HepG2 (cell line): ENCODE data around the gene TMEM235. TPM values are rescaled to one million over a fixed set of nuclear protein-coding genes. Genes with fewer than 3 reads are reported as not detected.

Experiments used
- AGO2 ChIP-seq: fragments of 200-400 bp; formaldehyde crosslinking; optimal IDR thresholded peaks from 2 replicates; pipeline ENCODE3; 2017; ENCODE audit warnings: mild to moderate bottlenecking, low read depth, low read length, moderate library complexity
- HNRNPLL ChIP-seq: fragments of 200-400 bp; formaldehyde crosslinking; IDR thresholded peaks from 2 replicates; pipeline ENCODE4 v1.6.1; 2017; ENCODE audit warnings: mild to moderate bottlenecking, low read depth, low read length; ENCODE audit not compliant: poor library complexity, severe bottlenecking
- KDM2A ChIP-seq: sonication (generic); formaldehyde crosslinking; IDR thresholded peaks from 2 replicates; pipeline ENCODE4 v1.4.0; 2020; ENCODE audit warnings: low read depth, missing genetic modification reagents, borderline replicate concordance
- MYC ChIP-seq: sonication (generic); formaldehyde crosslinking; IDR thresholded peaks from 2 replicates; pipeline ENCODE4 v1.9.0; 2021; ENCODE audit warnings: missing genetic modification reagents, borderline replicate concordance
- TCF7 ChIP-seq: sonication (generic); IDR thresholded peaks from 2 replicates; pipeline ENCODE4 v1.6.1; 2016; ENCODE audit warnings: antibody characterized with exemption, low read depth
- ZFP36L2 ChIP-seq: sonication (generic); formaldehyde crosslinking; IDR thresholded peaks from 2 replicates; pipeline ENCODE4 v1.4.0; 2020; ENCODE audit warnings: missing genetic modification reagents
- ZNF263 ChIP-seq: sonication (generic); formaldehyde crosslinking; IDR thresholded peaks from 2 replicates; pipeline ENCODE4 v1.4.0; 2020; ENCODE audit warnings: missing genetic modification reagents
- ZNF34 ChIP-seq: sonication (generic); formaldehyde crosslinking; IDR thresholded peaks from 2 replicates; pipeline ENCODE4 v1.4.0; 2020; ENCODE audit warnings: mild to moderate bottlenecking, missing genetic modification reagents, borderline replicate concordance
- ZNF709 ChIP-seq: sonication (generic); formaldehyde crosslinking; IDR thresholded peaks from 2 replicates; pipeline ENCODE4 v1.5.0; 2020; ENCODE audit warnings: mild to moderate bottlenecking, missing genetic modification reagents
- ZNF720 ChIP-seq: sonication (generic); formaldehyde crosslinking; IDR thresholded peaks from 2 replicates; pipeline ENCODE4 v1.4.0; 2020; ENCODE audit warnings: missing genetic modification reagents
- polyA plus RNA-seq, 8 experiments: library from polyadenylated mRNA; depleted of rRNA in 3 of 8; stranded (reverse) in 7 of 8; unstranded in 1 of 8; fragments of >200 nt; fragmentation: Illumina TruSeq in 4 of 8; extraction: Trizol in 4 of 8; gene quantifications; 2 replicates each; pipeline versions ENCODE4 v1.2.1 to v1.2.3, GENCODE V29; 2011 to 2016; ENCODE audit warnings: low read depth in 4 of 8, missing spikeins in 1 of 8, mixed read lengths in 1 of 8; ENCODE audit not compliant: insufficient read depth in 1 of 8
- total RNA-seq, 5 experiments: library from RNA; depleted of rRNA; stranded (reverse); fragments of >200 nt; fragmentation: Illumina TruSeq; extraction: Trizol; gene quantifications; 2 replicates each; pipeline ENCODE4 v1.2.3, GENCODE V29; 2016; ENCODE audit warnings: low read depth in 1 of 5
- TF ChIP-seq, protein P1 (sequence below): sonication (generic); formaldehyde crosslinking; IDR thresholded peaks from 2 replicates; pipeline ENCODE4 v1.5.1; 2020; ENCODE audit warnings: mild to moderate bottlenecking, missing genetic modification reagents, moderate library complexity
- TF ChIP-seq, protein P2 (sequence below): sonication (generic); IDR thresholded peaks from 2 replicates; pipeline ENCODE4 v1.6.1; 2016; ENCODE audit warnings: low read depth, borderline replicate concordance
- TF ChIP-seq, protein P3 (sequence below): sonication (generic); formaldehyde crosslinking; IDR thresholded peaks from 2 replicates; pipeline ENCODE4 v1.4.0; 2020; ENCODE audit warnings: mild to moderate bottlenecking, missing genetic modification reagents

Gene TMEM235
- total and polyA plus RNA-seq, 2 of the 13 experiments (the other 11 are each of a cell fraction or from before 2014, with no cell fraction given) = not detected

DNA sequence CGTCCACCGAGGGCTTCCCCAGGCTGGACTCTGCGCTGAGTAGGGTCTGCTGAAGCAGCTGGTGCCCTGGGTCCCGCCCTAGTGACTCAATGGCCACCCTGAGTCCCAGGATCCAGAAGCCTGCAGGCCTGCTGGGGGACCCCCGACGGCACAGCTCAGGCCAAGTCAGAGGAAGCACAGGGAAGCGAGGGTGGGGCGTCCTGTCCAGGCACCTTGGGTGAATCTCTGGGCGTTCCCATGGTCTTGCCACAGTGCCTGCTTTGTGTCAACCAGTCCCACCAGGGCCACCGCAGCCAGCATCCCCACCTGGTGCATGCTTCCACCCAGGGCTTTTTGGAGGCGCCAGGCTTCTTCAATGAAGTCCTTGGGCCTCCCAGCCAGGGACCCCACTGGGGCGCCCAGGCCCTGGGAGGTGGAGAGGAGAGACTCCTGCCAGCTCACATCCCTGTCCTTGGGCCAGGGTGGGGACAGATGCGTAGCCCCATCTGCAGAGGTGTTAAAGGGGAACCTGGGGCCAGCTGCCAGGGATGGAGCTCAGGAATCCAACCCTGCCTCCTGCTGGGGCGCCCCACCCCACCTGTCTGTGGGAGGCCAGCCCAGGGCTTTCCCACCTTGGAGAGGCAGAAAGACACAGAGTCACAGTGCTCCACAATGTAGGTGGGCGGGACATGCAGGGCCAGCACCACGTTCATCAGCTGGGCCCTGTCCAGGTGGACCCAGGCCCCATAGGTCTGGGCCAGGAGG, 17.8 kb downstream of the TMEM235 start (continued):
- TF ChIP-seq, protein P1, sequence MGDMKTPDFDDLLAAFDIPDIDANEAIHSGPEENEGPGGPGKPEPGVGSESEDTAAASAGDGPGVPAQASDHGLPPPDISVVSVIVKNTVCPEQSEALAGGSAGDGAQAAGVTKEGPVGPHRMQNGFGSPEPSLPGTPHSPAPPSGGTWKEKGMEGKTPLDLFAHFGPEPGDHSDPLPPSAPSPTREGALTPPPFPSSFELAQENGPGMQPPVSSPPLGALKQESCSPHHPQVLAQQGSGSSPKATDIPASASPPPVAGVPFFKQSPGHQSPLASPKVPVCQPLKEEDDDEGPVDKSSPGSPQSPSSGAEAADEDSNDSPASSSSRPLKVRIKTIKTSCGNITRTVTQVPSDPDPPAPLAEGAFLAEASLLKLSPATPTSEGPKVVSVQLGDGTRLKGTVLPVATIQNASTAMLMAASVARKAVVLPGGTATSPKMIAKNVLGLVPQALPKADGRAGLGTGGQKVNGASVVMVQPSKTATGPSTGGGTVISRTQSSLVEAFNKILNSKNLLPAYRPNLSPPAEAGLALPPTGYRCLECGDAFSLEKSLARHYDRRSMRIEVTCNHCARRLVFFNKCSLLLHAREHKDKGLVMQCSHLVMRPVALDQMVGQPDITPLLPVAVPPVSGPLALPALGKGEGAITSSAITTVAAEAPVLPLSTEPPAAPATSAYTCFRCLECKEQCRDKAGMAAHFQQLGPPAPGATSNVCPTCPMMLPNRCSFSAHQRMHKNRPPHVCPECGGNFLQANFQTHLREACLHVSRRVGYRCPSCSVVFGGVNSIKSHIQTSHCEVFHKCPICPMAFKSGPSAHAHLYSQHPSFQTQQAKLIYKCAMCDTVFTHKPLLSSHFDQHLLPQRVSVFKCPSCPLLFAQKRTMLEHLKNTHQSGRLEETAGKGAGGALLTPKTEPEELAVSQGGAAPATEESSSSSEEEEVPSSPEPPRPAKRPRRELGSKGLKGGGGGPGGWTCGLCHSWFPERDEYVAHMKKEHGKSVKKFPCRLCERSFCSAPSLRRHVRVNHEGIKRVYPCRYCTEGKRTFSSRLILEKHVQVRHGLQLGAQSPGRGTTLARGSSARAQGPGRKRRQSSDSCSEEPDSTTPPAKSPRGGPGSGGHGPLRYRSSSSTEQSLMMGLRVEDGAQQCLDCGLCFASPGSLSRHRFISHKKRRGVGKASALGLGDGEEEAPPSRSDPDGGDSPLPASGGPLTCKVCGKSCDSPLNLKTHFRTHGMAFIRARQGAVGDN (CRISPR knock-in tag) = 0 out of 2 replicates have a peak, but pooled peaks have one; percentile 30
- TF ChIP-seq ZNF709 (CRISPR knock-in tag) = no peak
- TF ChIP-seq, protein P2, sequence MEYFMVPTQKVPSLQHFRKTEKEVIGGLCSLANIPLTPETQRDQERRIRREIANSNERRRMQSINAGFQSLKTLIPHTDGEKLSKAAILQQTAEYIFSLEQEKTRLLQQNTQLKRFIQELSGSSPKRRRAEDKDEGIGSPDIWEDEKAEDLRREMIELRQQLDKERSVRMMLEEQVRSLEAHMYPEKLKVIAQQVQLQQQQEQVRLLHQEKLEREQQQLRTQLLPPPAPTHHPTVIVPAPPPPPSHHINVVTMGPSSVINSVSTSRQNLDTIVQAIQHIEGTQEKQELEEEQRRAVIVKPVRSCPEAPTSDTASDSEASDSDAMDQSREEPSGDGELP = 0 out of 2 replicates have a peak, but pooled peaks have one; percentile 19
- 0 out of 2 replicates have a peak, but pooled peaks have one; percentile 11 for TF ChIP-seq KDM2A (CRISPR knock-in tag)
- no peak for TF ChIP-seq ZNF720 (CRISPR knock-in tag)
- TF ChIP-seq ZNF34 (CRISPR knock-in tag) = no peak
- TF ChIP-seq MYC = peak; percentile 14; the same call in 1 of the 2 replicates
- 0 out of 2 replicates have a peak, but pooled peaks have one; percentile 34 for TF ChIP-seq ZNF263
- peak; percentile 12 for TF ChIP-seq HNRNPLL
- TF ChIP-seq, protein P3, sequence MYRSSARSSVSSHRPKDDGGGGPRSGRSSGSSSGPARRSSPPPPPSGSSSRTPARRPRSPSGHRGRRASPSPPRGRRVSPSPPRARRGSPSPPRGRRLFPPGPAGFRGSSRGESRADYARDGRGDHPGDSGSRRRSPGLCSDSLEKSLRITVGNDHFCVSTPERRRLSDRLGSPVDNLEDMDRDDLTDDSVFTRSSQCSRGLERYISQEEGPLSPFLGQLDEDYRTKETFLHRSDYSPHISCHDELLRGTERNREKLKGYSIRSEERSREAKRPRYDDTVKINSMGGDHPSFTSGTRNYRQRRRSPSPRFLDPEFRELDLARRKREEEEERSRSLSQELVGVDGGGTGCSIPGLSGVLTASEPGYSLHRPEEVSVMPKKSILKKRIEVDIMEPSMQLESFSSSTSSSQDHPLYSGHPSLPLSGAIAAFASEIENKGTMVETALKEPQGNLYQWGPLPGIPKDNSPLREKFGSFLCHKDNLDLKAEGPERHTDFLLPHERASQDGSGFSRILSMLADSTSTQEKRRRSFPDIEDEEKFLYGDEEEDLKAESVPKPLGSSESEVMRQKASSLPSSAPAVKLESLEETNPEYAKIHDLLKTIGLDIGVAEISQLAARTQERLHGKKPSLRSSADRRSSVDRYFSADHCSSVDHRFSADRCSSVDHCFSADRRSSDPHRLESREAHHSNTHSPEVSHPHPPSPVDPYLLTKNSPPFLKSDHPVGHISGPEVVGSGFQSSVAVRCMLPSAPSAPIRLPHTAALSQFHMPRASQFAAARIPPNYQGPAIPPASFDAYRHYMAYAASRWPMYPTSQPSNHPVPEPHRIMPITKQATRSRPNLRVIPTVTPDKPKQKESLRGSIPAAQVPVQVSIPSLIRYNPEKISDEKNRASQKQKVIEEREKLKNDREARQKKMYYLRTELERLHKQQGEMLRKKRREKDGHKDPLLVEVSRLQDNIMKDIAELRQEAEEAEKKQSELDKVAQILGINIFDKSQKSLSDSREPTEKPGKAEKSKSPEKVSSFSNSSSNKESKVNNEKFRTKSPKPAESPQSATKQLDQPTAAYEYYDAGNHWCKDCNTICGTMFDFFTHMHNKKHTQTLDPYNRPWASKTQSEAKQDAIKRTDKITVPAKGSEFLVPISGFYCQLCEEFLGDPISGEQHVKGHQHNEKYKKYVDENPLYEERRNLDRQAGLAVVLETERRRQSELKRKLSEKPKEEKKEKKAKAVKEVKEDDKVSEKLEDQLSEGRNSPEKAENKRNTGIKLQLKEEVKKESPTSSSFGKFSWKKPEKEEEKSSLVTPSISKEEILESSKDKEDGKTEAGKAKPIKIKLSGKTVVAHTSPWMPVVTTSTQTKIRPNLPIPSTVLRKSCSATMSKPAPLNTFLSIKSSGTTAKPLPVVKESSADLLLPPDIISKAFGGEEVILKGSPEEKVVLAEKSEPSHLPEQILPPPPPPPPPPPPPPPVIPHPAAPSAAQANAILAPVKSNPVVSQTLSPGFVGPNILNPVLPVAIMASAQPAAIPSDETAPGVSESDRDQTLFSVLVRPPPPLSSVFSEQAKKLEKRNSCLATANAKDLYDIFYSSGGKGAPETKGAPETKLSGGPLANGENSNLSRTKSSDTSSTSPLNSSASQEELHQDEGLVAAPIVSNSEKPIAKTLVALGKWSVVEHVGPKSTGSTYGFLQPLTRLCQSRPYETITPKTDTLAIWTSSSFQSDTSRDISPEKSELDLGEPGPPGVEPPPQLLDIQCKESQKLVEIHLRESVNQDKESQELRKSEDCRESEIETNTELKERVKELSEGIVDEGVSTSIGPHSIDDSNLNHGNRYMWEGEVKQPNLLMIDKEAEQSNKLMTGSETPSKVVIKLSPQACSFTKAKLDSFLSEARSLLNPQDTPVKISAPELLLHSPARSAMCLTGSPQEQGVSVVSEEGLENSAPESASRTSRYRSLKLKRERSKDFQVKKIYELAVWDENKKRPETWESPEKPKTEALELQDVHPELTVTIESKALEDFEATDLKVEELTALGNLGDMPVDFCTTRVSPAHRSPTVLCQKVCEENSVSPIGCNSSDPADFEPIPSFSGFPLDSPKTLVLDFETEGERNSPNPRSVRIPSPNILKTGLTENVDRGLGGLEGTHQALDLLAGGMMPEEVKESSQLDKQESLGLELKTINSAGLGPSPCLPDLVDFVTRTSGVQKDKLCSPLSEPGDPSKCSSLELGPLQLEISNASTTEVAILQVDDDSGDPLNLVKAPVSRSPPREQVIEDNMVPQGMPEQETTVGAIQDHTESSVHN (CRISPR knock-in tag) = no peak
- no peak for TF ChIP-seq AGO2
- TF ChIP-seq ZFP36L2 (CRISPR knock-in tag) = no peak
- TF ChIP-seq TCF7 = no peak
